IMR-90 (cell line): ENCODE results near the gene RPS3A. TPM values are rescaled to one million over a fixed set of nuclear protein-coding genes. Genes with fewer than 3 reads are reported as not detected.

ENCODE experiments used
- ATAC-seq: fragments of 200-7000 bp; cut with Tn5 transposase; 2 replicates; pipeline ENCODE4 v1.9.1; 2020; ENCODE audit warnings: low read depth, mild to moderate bottlenecking, moderate library complexity
- BruUV-seq: library from RNA; stranded (reverse); fragments of 400-500 nt; replicated peaks from 2 replicates; lab custom pipeline; 2021; lab: Mats Ljungman, UMichigan
- CTCF ChIA-PET: fragments of 300-600 bp; formaldehyde crosslinking; extraction: SDS; loops from one replicate; lab custom pipeline; 2021; ENCODE audit warnings: antibody characterized with exemption; lab: Yijun Ruan, JAX
- POLR2A ChIA-PET: fragments of 300-600 bp; sonication (Branson Sonifier 250); formaldehyde crosslinking; loops from one replicate; lab custom pipeline; 2022; ENCODE audit warnings: antibody characterized with exemption; ENCODE audit not compliant: unreplicated experiment; lab: Charles Lee
- DNase-seq: peaks from one replicate; pipeline ENCODE4 v3.0.0; 2013
- H2AFZ ChIP-seq: replicated peaks from 2 replicates; pipeline ENCODE3; 2013; ENCODE audit warnings: low read length, mild to moderate bottlenecking; ENCODE audit not compliant: poor library complexity
- H2AK5ac ChIP-seq: 2 replicates; pipeline ENCODE4 v1.6.1; 2013; ENCODE audit warnings: low read depth, low read length, inconsistent platforms
- H2AK9ac ChIP-seq: replicated peaks from 2 replicates; pipeline ENCODE3; 2013; ENCODE audit warnings: mild to moderate bottlenecking, low read depth, low read length, moderate library complexity; ENCODE audit not compliant: poor library complexity
- H2BK120ac ChIP-seq: 2 replicates; pipeline ENCODE4 v1.6.1; 2013; ENCODE audit warnings: low read depth, low read length, inconsistent platforms
- H2BK15ac ChIP-seq: 3 replicates; pipeline ENCODE4 v1.6.1; 2013; ENCODE audit warnings: low read depth, low read length, inconsistent platforms
- H2BK20ac ChIP-seq: 2 replicates; pipeline ENCODE4 v1.6.1; 2013; ENCODE audit warnings: low read depth, mild to moderate bottlenecking, inconsistent platforms, low read length, moderate library complexity
- H2BK5ac ChIP-seq: 2 replicates; pipeline ENCODE4 v1.6.1; 2013; ENCODE audit warnings: mild to moderate bottlenecking, low read depth, low read length, inconsistent platforms; ENCODE audit not compliant: poor library complexity, severe bottlenecking
- H3K14ac ChIP-seq: replicated peaks from 2 replicates; pipeline ENCODE4 v1.6.1; 2013; ENCODE audit warnings: low read depth, low read length, inconsistent platforms
- H3K18ac ChIP-seq: 2 replicates; pipeline ENCODE4 v1.6.1; 2013; ENCODE audit warnings: low read depth, low read length, control low read depth
- H3K23ac ChIP-seq: 2 replicates; pipeline ENCODE4 v1.6.1; 2013; ENCODE audit warnings: low read depth, low read length, inconsistent platforms
- H3K27ac ChIP-seq: 2 replicates; pipeline ENCODE4 v1.5.1; 2013; ENCODE audit warnings: mild to moderate bottlenecking, control low read depth, low read length; ENCODE audit not compliant: insufficient read depth
- H3K27me3 ChIP-seq: 2 replicates; pipeline ENCODE4 v1.6.1; 2013; ENCODE audit warnings: low read length; ENCODE audit not compliant: control insufficient read depth, insufficient read depth
- H3K36me3 ChIP-seq: 2 replicates; pipeline ENCODE4 v1.6.1; 2013; ENCODE audit warnings: low read length, mixed read lengths; ENCODE audit not compliant: control insufficient read depth, insufficient read depth
- H3K4ac ChIP-seq: 2 replicates; pipeline ENCODE4 v1.6.1; 2013; ENCODE audit warnings: low read depth, low read length, inconsistent platforms
- H3K4me1 ChIP-seq: 2 replicates; pipeline ENCODE4 v1.6.1; 2013; ENCODE audit warnings: low read length, mixed read lengths; ENCODE audit not compliant: control insufficient read depth, insufficient read depth
- H3K4me2 ChIP-seq: 2 replicates; pipeline ENCODE4 v1.6.1; 2013; ENCODE audit warnings: low read depth, mild to moderate bottlenecking, control low read depth, low read length, moderate library complexity
- H3K4me3 ChIP-seq: 2 replicates; pipeline ENCODE4 v1.5.1; 2013; ENCODE audit warnings: low read depth, mild to moderate bottlenecking, control low read depth, low read length, moderate library complexity; ENCODE audit not compliant: insufficient read depth
- H3K56ac ChIP-seq: 2 replicates; pipeline ENCODE4 v1.6.1; 2013; ENCODE audit warnings: low read length, inconsistent platforms; ENCODE audit not compliant: insufficient read depth; ENCODE audit errors: extremely low read depth
- H3K79me1 ChIP-seq, 2 experiments: 2 replicates each; pipeline ENCODE4 v1.6.1; 2013; ENCODE audit warnings: low read length in 2 of 2, inconsistent platforms in 1 of 2, low read depth in 1 of 2
- H3K9ac ChIP-seq: 2 replicates; pipeline ENCODE4 v1.6.1; 2013; ENCODE audit warnings: low read depth, low read length, control low read depth
- H3K9me1 ChIP-seq: 2 replicates; pipeline ENCODE4 v1.6.1; 2013; ENCODE audit warnings: low read length, inconsistent platforms; ENCODE audit not compliant: insufficient read depth
- H3K9me3 ChIP-seq: 2 replicates; pipeline ENCODE4 v1.6.1; 2013; ENCODE audit warnings: low read length; ENCODE audit not compliant: control insufficient read depth, insufficient read depth
- H4K20me1 ChIP-seq: 2 replicates; pipeline ENCODE4 v1.6.1; 2013; ENCODE audit warnings: low read length, inconsistent platforms; ENCODE audit not compliant: insufficient read depth
- H4K5ac ChIP-seq: 2 replicates; pipeline ENCODE4 v1.6.1; 2013; ENCODE audit warnings: mild to moderate bottlenecking, low read depth, low read length, control low read depth
- H4K8ac ChIP-seq, 2 experiments: 2 replicates each; pipeline ENCODE4 v1.6.1; 2013; ENCODE audit warnings: low read depth in 2 of 2, low read length in 2 of 2, control low read depth in 1 of 2, inconsistent platforms in 1 of 2
- H4K91ac ChIP-seq: 2 replicates; pipeline ENCODE4 v1.6.1; 2013; ENCODE audit warnings: low read depth, low read length, inconsistent platforms; ENCODE audit not compliant: insufficient read depth
- RFX5 ChIP-seq: IDR thresholded peaks from 2 replicates; pipeline ENCODE4 v1.8.0; 2012; ENCODE audit warnings: low read depth, mild to moderate bottlenecking, low read length, moderate library complexity
- WGBS, 2 experiments: methylation state at CpG; one replicate each; pipeline versions ENCODE4 v1.1.5 to v1.1.7; 2013; ENCODE audit warnings: missing lambda C conversion rate in 2 of 2; ENCODE audit not compliant: insufficient read length in 1 of 2; ENCODE audit errors: extremely low coverage in 2 of 2; 5-methylcytosine and 5-hydroxymethylcytosine counted together
- dilution Hi-C: fragments of 300-500 bp; cut with HindIII; formaldehyde crosslinking; loops from one replicate; pipeline ENCODE4 v1.14.3; 2018; ENCODE audit warnings: low sequenced_read_pairs; ENCODE audit not compliant: unreplicated experiment
- in situ Hi-C: fragments of 300-500 bp; cut with MboI; formaldehyde crosslinking; loops from 3 replicates; pipeline ENCODE4 v1.14.3; 2019; ENCODE audit warnings: low sequenced_read_pairs, inconsistent platforms, mixed read lengths
- intact Hi-C: fragments of 100-400 bp; cut with micrococcal nuclease; formaldehyde crosslinking; loops from 2 replicates; pipeline ENCODE4 v1.10.0; 2022
- polyA plus RNA-seq, 3 experiments: library from polyadenylated mRNA; depleted of rRNA; stranded (reverse); fragments of >200 nt; gene quantifications; 2 replicates each; pipeline ENCODE4 v1.2.3, GENCODE V29; 2012; ENCODE audit warnings: low replicate concordance in 1 of 3
- total RNA-seq: library from RNA; depleted of rRNA; stranded (reverse); fragments of >200 nt; gene quantifications from 2 replicates; pipeline ENCODE4 v1.2.3, GENCODE V29; 2012

RPS3A gene
- total and polyA plus RNA-seq, 2 of the 4 experiments (the other 2 are of a cell fraction) = 1,618 to 1,729 TPM

GRCh38 chr4:151104621-151105020 lies 5.2 kb downstream of the RPS3A start:
- no peak overlapping the region for H3K14ac ChIP-seq
- peaks cover 3 to 21% of the 10 kb centered on the region in 2 experiments; a peak in 3 of 4 replicates for H3K79me1 ChIP-seq
- ATAC-seq (no peak), DNase-seq (no peak)
- H3K4ac ChIP-seq = no peak overlapping the region
- H2AFZ ChIP-seq = no peak overlapping the region
- no peak overlapping the region for H2BK5ac ChIP-seq
- H3K4me1 ChIP-seq = no peaks in the 10 kb centered on the region
- ChIA-PET CTCF (no interaction called here), POLR2A (no interaction called here)
- no peak overlapping the region for H2AK5ac ChIP-seq
- no peak overlapping the region for H3K23ac ChIP-seq
- H4K91ac ChIP-seq = no peak overlapping the region
- H3K4me2 ChIP-seq = no peak overlapping the region
- no peak overlapping the region for H4K5ac ChIP-seq
- H3K4me3 ChIP-seq = no peak overlapping the region
- dilution Hi-C loops = no loop called here
- no peak overlapping the region for H3K18ac ChIP-seq
- H4K20me1 ChIP-seq = peaks cover 56% of the 10 kb centered on the region
- WGBS, 2 experiments = 100% methylated on average over 1 of the region's 1 CpG; no CpG with 5 or more reads in 1 of the 2 experiments
- H3K9me1 ChIP-seq = no peaks in the 10 kb centered on the region
- no peak overlapping the region for H2BK15ac ChIP-seq
- H2BK120ac ChIP-seq = no peak overlapping the region
- no peak for TF ChIP-seq RFX5
- H3K27ac ChIP-seq = no peak overlapping the region
- no peaks in the 10 kb centered on the region for H3K27me3 ChIP-seq
- no peak overlapping the region for H4K8ac ChIP-seq
- H2AK9ac ChIP-seq = no peak overlapping the region
- H3K56ac ChIP-seq = no peak overlapping the region
- no peak overlapping the region for H3K9ac ChIP-seq
- in situ Hi-C loops = loop anchor here (25.0 kb wide), 2 partner anchors 508 to 1283 kb away; no protein-coding TSS in a partner anchor
- intact Hi-C loops = no loop called here
- H3K9me3 ChIP-seq = no peaks in the 10 kb centered on the region
- peaks cover 33% of the 10 kb centered on the region for H3K36me3 ChIP-seq
- no TSS peak for BruUV-seq
- no peak overlapping the region for H2BK20ac ChIP-seq
